HepG2 (cell line): Measurements from ENCODE around the gene GFER. TPM values are rescaled to one million over a fixed set of nuclear protein-coding genes. Genes with fewer than 3 reads are reported as not detected.
A peak's percentile ranks its signal among the peaks of the same experiment; 100 is the strongest.

ENCODE experiments used
- GTF3A ChIP-seq: sonication (generic); formaldehyde crosslinking; conservative IDR thresholded peaks from 2 replicates; pipeline ENCODE4 v1.4.0; 2020; ENCODE audit warnings: mild to moderate bottlenecking, missing genetic modification reagents
- REXO4 ChIP-seq: sonication (generic); formaldehyde crosslinking; IDR thresholded peaks from 2 replicates; pipeline ENCODE4 v1.8.0; 2022; ENCODE audit warnings: missing genetic modification reagents, mild to moderate bottlenecking, borderline replicate concordance
- RNF2 ChIP-seq: fragments of 450-650 bp; conservative IDR thresholded peaks from 2 replicates; pipeline ENCODE4 v1.6.1; 2016; ENCODE audit warnings: low read depth
- RXRA ChIP-seq: sonication (generic); formaldehyde crosslinking; IDR thresholded peaks from 2 replicates; pipeline ENCODE4 v1.5.1; 2020; ENCODE audit warnings: missing genetic modification reagents
- ZBTB1 ChIP-seq: sonication (generic); formaldehyde crosslinking; IDR thresholded peaks from 2 replicates; pipeline ENCODE4 v1.4.0; 2020; ENCODE audit warnings: missing genetic modification reagents, borderline replicate concordance
- ZBTB42 ChIP-seq: sonication (generic); formaldehyde crosslinking; IDR thresholded peaks from 2 replicates; pipeline ENCODE4 v1.5.0; 2020; ENCODE audit warnings: mild to moderate bottlenecking, missing genetic modification reagents
- ZFP90 ChIP-seq: sonication (generic); formaldehyde crosslinking; IDR thresholded peaks from 2 replicates; pipeline ENCODE4 v1.8.0; 2022; ENCODE audit warnings: missing genetic modification reagents, mild to moderate bottlenecking, inconsistent platforms, borderline replicate concordance
- ZMAT3 ChIP-seq: sonication (generic); formaldehyde crosslinking; conservative IDR thresholded peaks from 2 replicates; pipeline ENCODE4 v1.7.0; 2021; ENCODE audit warnings: missing genetic modification reagents
- ZMYM2 ChIP-seq: sonication (generic); formaldehyde crosslinking; IDR thresholded peaks from 2 replicates; pipeline ENCODE4 v1.8.0; 2022; ENCODE audit warnings: mild to moderate bottlenecking, missing genetic modification reagents
- ZNF12 ChIP-seq: sonication (generic); formaldehyde crosslinking; IDR thresholded peaks from 2 replicates; pipeline ENCODE4 v1.5.0; 2020; ENCODE audit warnings: missing genetic modification reagents
- ZNF282 ChIP-seq: fragments of 450-650 bp; IDR thresholded peaks from 2 replicates; pipeline ENCODE4 v1.6.1; 2018; ENCODE audit not compliant: partially characterized antibody
- ZNF383 ChIP-seq: sonication (generic); formaldehyde crosslinking; IDR thresholded peaks from 2 replicates; pipeline ENCODE4 v1.4.0; 2020; ENCODE audit warnings: missing genetic modification reagents, mild to moderate bottlenecking, borderline replicate concordance
- ZNF557 ChIP-seq: sonication (generic); formaldehyde crosslinking; IDR thresholded peaks from 2 replicates; pipeline ENCODE4 v1.4.0; 2020; ENCODE audit warnings: missing genetic modification reagents
- ZNF564 ChIP-seq: sonication (generic); formaldehyde crosslinking; IDR thresholded peaks from 2 replicates; pipeline ENCODE4 v1.8.1; 2023; ENCODE audit warnings: mild to moderate bottlenecking, missing genetic modification reagents
- ZNF629 ChIP-seq: sonication (generic); formaldehyde crosslinking; conservative IDR thresholded peaks from 2 replicates; pipeline ENCODE4 v1.5.0; 2020; ENCODE audit warnings: missing genetic modification reagents
- ZNF724P ChIP-seq: sonication (generic); formaldehyde crosslinking; IDR thresholded peaks from 2 replicates; pipeline ENCODE4 v1.8.0; 2022; ENCODE audit warnings: missing genetic modification reagents, borderline replicate concordance
- ZNF773 ChIP-seq: sonication (generic); formaldehyde crosslinking; IDR thresholded peaks from 2 replicates; pipeline ENCODE4 v1.4.0; 2020; ENCODE audit warnings: missing genetic modification reagents, borderline replicate concordance
- ZNF850 ChIP-seq: sonication (generic); formaldehyde crosslinking; conservative IDR thresholded peaks from 2 replicates; pipeline ENCODE4 v1.9.0; 2021; ENCODE audit warnings: mild to moderate bottlenecking, missing genetic modification reagents
- polyA plus RNA-seq, 8 experiments: library from polyadenylated mRNA; depleted of rRNA in 3 of 8; stranded (reverse) in 7 of 8; unstranded in 1 of 8; fragments of >200 nt; fragmentation: Illumina TruSeq in 4 of 8; extraction: Trizol in 4 of 8; gene quantifications; 2 replicates each; pipeline versions ENCODE4 v1.2.1 to v1.2.3, GENCODE V29; 2011 to 2016; ENCODE audit warnings: low read depth in 4 of 8, missing spikeins in 1 of 8, mixed read lengths in 1 of 8; ENCODE audit not compliant: insufficient read depth in 1 of 8
- total RNA-seq, 5 experiments: library from RNA; depleted of rRNA; stranded (reverse); fragments of >200 nt; fragmentation: Illumina TruSeq; extraction: Trizol; gene quantifications; 2 replicates each; pipeline ENCODE4 v1.2.3, GENCODE V29; 2016; ENCODE audit warnings: low read depth in 1 of 5
- TF ChIP-seq, protein P1 (sequence below): sonication (generic); formaldehyde crosslinking; IDR thresholded peaks from 2 replicates; pipeline ENCODE4 v1.5.1; 2020; ENCODE audit warnings: missing genetic modification reagents, mild to moderate bottlenecking, borderline replicate concordance
- TF ChIP-seq, protein P2 (sequence below): sonication (generic); formaldehyde crosslinking; IDR thresholded peaks from 2 replicates; pipeline ENCODE4 v1.4.0; 2020; ENCODE audit warnings: missing genetic modification reagents
- TF ChIP-seq, protein P3 (sequence below): sonication (generic); formaldehyde crosslinking; IDR thresholded peaks from 2 replicates; pipeline ENCODE4 v1.4.0; 2020; ENCODE audit warnings: missing genetic modification reagents
- TF ChIP-seq, protein P4 (sequence below): sonication (generic); formaldehyde crosslinking; conservative IDR thresholded peaks from 2 replicates; pipeline ENCODE4 v1.8.0; 2022; ENCODE audit warnings: missing genetic modification reagents

Gene GFER
- total and polyA plus RNA-seq, 2 of the 13 experiments (the other 11 are each of a cell fraction or from before 2014, with no cell fraction given), result 28.6 to 71.7 TPM

DNA sequence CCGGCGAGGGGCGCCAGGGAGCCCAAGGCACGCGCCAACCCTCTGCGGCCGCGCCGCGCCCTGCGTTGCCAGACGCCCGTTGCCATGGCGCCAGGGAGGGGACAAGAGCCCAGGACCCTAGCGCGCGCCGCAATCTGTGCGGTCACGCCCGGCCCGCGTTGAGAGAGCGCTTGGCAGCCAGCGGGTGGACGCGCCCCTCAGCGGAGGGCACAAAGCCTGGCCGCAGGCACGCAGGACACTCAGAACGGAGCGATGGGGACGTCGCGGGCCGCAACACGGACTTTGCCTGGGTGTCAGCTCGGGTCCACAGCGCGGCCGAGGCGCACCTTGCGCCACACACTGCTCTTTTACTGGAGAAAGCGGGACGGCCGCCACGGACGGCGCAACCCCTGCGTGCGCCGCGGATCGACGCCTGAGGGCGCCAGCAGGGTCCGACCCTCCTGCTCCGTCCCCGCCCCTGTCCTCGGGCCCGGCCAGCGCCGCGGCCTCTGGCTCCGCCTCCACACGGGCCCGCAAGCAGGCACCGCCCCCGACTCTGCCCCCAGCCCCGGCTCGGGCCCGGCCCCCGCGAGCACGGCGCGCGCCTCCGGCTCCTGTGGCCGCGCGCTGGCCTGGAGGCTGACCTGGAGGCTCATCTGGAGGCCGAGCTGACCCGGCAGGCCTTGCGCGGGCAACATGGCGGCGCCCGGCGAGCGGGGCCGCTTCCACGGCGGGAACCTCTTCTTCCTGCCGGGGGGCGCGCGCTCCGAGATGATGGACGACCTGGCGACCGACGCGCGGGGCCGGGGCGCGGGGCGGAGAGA is at the start of gene GFER (continued):
- peak; percentile 85 for TF ChIP-seq RXRA
- TF ChIP-seq, protein P1, sequence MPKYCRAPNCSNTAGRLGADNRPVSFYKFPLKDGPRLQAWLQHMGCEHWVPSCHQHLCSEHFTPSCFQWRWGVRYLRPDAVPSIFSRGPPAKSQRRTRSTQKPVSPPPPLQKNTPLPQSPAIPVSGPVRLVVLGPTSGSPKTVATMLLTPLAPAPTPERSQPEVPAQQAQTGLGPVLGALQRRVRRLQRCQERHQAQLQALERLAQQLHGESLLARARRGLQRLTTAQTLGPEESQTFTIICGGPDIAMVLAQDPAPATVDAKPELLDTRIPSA (CRISPR knock-in tag), result peak; percentile 66; the same call in 1 of the 2 replicates
- no peak for TF ChIP-seq ZNF383 (CRISPR knock-in tag)
- TF ChIP-seq ZNF629, result no peak
- TF ChIP-seq ZBTB1, result no peak
- TF ChIP-seq, protein P2, sequence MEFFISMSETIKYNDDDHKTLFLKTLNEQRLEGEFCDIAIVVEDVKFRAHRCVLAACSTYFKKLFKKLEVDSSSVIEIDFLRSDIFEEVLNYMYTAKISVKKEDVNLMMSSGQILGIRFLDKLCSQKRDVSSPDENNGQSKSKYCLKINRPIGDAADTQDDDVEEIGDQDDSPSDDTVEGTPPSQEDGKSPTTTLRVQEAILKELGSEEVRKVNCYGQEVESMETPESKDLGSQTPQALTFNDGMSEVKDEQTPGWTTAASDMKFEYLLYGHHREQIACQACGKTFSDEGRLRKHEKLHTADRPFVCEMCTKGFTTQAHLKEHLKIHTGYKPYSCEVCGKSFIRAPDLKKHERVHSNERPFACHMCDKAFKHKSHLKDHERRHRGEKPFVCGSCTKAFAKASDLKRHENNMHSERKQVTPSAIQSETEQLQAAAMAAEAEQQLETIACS (CRISPR knock-in tag), result peak; percentile 97
- peak; percentile 68; the same call in 1 of the 2 replicates for TF ChIP-seq ZMAT3 (CRISPR knock-in tag)
- peak; percentile 81 for TF ChIP-seq ZMYM2
- no peak for TF ChIP-seq RNF2
- TF ChIP-seq, protein P3, sequence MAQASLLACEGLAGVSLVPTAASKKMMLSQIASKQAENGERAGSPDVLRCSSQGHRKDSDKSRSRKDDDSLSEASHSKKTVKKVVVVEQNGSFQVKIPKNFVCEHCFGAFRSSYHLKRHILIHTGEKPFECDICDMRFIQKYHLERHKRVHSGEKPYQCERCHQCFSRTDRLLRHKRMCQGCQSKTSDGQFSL (CRISPR knock-in tag), result no peak
- TF ChIP-seq, protein P4, sequence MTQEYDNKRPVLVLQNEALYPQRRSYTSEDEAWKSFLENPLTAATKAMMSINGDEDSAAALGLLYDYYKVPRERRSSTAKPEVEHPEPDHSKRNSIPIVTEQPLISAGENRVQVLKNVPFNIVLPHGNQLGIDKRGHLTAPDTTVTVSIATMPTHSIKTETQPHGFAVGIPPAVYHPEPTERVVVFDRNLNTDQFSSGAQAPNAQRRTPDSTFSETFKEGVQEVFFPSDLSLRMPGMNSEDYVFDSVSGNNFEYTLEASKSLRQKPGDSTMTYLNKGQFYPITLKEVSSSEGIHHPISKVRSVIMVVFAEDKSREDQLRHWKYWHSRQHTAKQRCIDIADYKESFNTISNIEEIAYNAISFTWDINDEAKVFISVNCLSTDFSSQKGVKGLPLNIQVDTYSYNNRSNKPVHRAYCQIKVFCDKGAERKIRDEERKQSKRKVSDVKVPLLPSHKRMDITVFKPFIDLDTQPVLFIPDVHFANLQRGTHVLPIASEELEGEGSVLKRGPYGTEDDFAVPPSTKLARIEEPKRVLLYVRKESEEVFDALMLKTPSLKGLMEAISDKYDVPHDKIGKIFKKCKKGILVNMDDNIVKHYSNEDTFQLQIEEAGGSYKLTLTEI (CRISPR knock-in tag), result no peak
- no peak; the same call in 1 of the 2 replicates for TF ChIP-seq REXO4 (CRISPR knock-in tag)
- TF ChIP-seq ZNF12 (CRISPR knock-in tag), result no peak
- no peak; the same call in 1 of the 2 replicates for TF ChIP-seq ZFP90
- no peak for TF ChIP-seq ZNF557
- no peak for TF ChIP-seq ZNF724P (CRISPR knock-in tag)
- no peak for TF ChIP-seq ZNF773 (CRISPR knock-in tag)
- 0 out of 2 replicates have a peak, but pooled peaks have one; percentile 1 for TF ChIP-seq GTF3A (CRISPR knock-in tag)
- TF ChIP-seq ZNF564 (CRISPR knock-in tag), result peak; percentile 87
- TF ChIP-seq ZNF850 (CRISPR knock-in tag), result no peak
- no peak for TF ChIP-seq ZNF282
- TF ChIP-seq ZBTB42 (CRISPR knock-in tag), result 0 out of 2 replicates have a peak, but pooled peaks have one; percentile 64
